ENCODE results near the gene MAK. TPM values are rescaled to one million over a fixed set of nuclear protein-coding genes. Genes with fewer than 3 reads are reported as not detected.

Gene MAK
- total RNA-seq, 1 experiment from 2014 or later, result 0.07 TPM

GRCh38 chr6:10778230-10778629 lies 60.1 kb downstream of the MAK start (continued):
- TF ChIP-seq AFF4 (CRISPR knock-in tag; IDR thresholded peaks at IDR 0.05; ENCODE audit: borderline replicate concordance), result no peak
- no peak for TF ChIP-seq ARID4B (CRISPR knock-in tag; IDR thresholded peaks at IDR 0.05; ENCODE audit: borderline replicate concordance)
- no peak for TF ChIP-seq TP53 (CRISPR knock-in tag; IDR thresholded peaks at IDR 0.05)
- no peak for TF ChIP-seq ZNF263 (CRISPR knock-in tag; IDR thresholded peaks at IDR 0.05; ENCODE audit: low read depth)
- TF ChIP-seq AR (CRISPR knock-in tag; IDR thresholded peaks at IDR 0.05), result no peak
- TF ChIP-seq ELF4 (CRISPR knock-in tag; IDR thresholded peaks at IDR 0.05; ENCODE audit: low read depth), result no peak
- TF ChIP-seq ZNF121 (CRISPR knock-in tag; IDR thresholded peaks at IDR 0.05), result no peak
- TF ChIP-seq ATF6 (CRISPR knock-in tag; IDR thresholded peaks at IDR 0.05), result no peak
- TF ChIP-seq ZSCAN18 (CRISPR knock-in tag; IDR thresholded peaks at IDR 0.05), result no peak
- no peak for TF ChIP-seq NFATC4 (CRISPR knock-in tag; IDR thresholded peaks at IDR 0.05)
- TF ChIP-seq ZNF425 (CRISPR knock-in tag; conservative IDR thresholded peaks at IDR 0.05), result no peak

Measured in WTC11 (cell line).